GM12891 (cell line): ENCODE data around the gene KIAA1755.
"Not testable (repeated sequence)": the region's sequence is repeated elsewhere in the genome, so short reads cannot be mapped to it uniquely, and the experiment has no call there.

Experiments used
- DNase-seq: peaks from one replicate; pipeline ENCODE4 v3.0.0; 2011; ENCODE audit warnings: low spot score; ENCODE audit not compliant: insufficient read length
- FAIRE-seq: peaks from 2 replicates; lab custom pipeline; 2011; peaks lifted over from hg19 to GRCh38; lab: Jason Lieb, UNC
- PAX5 ChIP-seq: IDR thresholded peaks from 2 replicates; pipeline ENCODE4 v1.6.1; 2011; ENCODE audit warnings: low read length, moderate library complexity, mild to moderate bottlenecking; ENCODE audit not compliant: insufficient read depth, severe bottlenecking
- POLR2A ChIP-seq: IDR thresholded peaks from 2 replicates; pipeline ENCODE4 v1.6.1; 2011; ENCODE audit warnings: low read depth, low read length, control low read depth
- POLR2AphosphoS5 ChIP-seq: IDR thresholded peaks from 2 replicates; pipeline ENCODE4 v1.6.1; 2011; ENCODE audit warnings: low read depth, low read length, control low read depth
- POU2F2 ChIP-seq: IDR thresholded peaks from 2 replicates; pipeline ENCODE4 v1.6.1; 2011; ENCODE audit warnings: low read depth, mild to moderate bottlenecking, control low read depth, low read length, moderate library complexity
- SPI1 ChIP-seq: IDR thresholded peaks from 2 replicates; pipeline ENCODE4 v1.6.1; 2011; ENCODE audit warnings: low read depth, low read length, control low read depth
- TAF1 ChIP-seq: IDR thresholded peaks from 2 replicates; pipeline ENCODE4 v1.6.1; 2011; ENCODE audit warnings: low read depth, low read length, control low read depth

KIAA1755 gene

DNA sequence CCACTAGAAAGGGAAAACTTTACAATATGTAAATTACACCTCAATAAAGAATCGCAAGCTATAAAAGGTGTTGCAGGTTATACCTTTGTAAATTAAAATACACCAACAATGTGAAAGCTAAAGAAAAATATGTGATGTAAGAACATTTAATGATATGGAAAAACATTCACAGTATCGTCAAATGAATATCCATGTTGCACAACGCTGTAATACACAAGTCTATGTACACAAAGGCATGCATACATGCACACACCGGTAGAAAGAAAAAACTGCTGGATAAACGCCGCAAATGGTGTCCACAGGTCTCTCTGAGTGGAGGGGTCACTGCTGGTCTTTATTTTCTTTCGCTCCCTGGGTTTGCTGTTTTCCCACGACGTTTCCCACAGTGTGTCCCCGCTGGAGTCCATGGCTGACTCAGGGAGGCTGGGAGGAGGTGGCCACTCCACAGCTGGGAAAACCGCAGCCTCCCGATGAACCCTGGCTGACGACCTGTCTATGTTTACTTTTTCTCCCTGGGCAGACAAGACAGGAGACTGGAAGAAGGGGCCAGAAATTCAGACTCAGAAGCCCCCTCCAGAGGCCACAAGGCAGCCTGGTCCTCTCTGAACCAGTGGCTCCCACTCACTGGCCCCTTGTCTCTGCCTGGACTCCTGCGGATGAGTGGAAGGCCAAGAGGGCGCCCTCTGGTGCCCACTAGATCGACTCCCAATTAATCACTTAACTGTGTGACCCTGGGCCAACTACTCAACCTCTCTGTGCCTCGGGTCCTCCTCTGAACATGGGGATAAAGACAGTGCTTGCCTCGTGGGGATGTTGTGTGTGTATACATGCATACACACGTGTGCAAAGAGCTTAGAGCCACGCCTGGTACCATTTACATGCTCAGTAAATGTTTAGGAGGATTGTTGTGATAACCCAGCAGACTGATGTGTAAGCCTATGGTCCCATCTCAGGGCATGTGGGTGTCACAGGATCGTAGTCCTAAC lies 30.6 kb upstream of the KIAA1755 start:
- no peak for TF ChIP-seq POLR2A
- TF ChIP-seq PAX5: no peak
- no peak for TF ChIP-seq POLR2AphosphoS5
- TF ChIP-seq TAF1: no peak
- TF ChIP-seq SPI1: no peak
- TF ChIP-seq POU2F2: no peak
- no peak for FAIRE-seq
- DNase-seq: no peak

DNA sequence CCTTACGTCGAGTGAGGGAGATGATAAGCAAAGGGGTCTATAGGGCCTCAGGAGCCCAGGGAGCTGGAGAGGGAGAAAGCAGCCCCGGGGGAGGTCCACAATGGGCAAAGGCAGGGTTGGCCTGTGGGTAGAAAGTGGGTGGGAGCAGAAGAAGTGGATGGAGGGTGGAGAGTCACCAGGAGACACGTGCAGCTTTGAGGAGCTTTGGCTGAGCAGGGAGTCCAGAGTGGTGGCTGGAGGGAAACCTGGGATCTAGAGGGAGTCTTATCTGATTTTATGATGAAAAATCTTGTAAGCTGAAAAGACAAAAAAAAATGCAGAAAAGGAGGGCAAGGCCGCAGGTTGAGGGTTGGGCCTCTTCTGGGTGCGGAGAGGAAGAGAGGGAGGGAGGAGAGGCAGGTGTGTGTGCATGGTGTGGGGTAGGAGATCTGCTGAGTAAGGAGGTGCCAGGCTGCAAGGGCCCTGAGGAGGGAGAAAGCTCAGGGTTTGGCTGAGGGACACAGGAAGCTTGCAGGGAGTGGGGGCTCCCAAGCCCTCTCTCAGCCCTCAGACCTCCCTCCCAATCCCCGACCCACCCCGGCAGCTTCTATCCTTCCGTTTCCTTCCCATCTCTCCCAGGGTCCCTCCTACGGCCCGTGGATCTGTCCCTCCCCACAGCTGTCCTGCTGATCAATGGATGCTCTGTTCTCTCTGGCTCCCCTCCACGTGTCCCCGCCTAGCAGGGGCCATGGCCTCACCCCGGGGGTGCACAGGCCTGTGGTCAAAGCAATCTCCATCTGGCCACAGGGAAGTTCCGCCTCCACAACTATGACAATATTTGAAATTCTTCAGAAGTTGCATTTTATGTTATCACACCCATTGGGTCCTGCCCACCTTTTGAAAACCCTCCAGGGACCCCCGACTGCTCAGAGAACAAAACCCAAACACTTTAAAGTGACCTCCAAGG lies 26.3 kb upstream of the KIAA1755 start:
- TF ChIP-seq POLR2AphosphoS5 (no peak), SPI1 (no peak), POU2F2 (no peak), PAX5 (no peak), TAF1 (no peak), POLR2A (no peak)
- FAIRE-seq (no peak), DNase-seq (no peak)

DNA sequence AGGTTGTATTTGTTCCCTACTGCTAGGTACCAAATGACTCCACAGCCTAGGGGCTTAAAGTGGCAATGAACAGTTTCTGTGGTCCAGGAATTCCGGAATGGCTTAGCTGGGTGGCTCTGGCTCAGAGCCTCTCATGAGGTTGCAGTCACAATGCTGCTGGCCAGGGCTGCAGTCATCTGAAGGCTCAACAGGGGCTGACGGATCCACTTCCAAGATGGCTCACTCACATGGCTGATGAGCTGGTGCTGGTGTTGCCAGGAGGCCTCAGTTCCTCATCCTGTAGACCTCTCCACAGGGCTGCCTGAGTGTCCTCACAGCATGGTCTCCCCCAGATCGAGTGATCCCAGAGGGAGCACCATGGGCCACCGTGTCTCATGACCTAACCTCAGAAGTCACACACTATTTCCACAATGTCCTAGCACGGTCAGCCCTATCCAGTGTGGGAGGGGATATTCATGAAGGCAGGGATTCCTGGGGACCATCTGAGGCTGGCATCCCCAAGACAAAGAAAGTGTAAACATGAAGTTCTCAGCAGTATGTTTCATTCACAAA lies 24.4 kb upstream of the KIAA1755 start:
- no peak for TF ChIP-seq TAF1
- no peak for FAIRE-seq
- DNase-seq: no peak

DNA sequence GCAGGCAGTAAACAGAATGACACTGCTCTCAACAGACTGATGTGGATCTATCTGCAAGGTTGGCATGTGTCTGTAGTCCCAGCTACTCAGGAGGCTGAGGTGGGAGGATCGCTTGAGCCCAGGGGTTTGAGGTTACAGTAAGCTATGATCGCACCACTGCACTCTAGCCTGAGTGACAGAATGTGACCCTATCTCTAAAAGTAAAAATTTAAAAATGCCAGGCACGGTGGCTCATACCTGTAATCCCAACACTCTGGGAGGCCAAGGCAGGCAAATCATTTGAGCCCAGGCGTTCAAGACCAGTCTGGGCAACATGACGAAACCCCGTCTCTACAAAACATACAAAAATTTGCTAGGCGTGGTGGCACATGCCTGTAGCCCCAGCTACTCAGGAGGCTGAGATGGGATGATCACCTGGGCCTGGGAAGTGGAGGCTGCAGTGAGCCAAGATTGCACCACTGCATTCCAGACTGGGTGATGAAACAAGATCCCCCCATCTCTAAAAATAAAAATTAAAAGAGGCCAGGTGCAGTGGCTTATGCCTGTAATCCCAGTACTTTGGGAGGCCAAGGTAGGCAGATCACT lies 23.6 kb upstream of the KIAA1755 start:
- not testable (repeated sequence) for FAIRE-seq, DNase-seq

DNA sequence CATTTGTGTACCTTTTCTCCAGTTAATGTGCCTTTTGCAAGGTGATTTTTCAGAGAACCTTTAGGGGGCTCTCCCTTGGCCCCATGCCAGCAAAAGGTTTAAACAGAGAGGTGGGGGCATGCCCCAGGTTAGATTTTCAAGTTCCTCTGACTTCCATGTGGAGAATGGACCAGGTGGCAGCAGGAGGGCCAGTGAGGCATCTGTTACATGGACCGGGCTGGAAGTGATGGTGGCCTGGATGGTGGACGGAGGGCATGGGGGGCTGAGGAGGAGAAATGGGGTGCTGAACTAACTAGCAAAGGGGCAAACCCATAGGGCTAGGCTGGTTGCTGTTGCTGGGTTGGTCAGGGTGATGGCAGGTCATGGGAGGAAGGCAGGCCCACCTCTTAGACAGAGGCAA lies 22.7 kb upstream of the KIAA1755 start:
- no peak for DNase-seq
- no peak for FAIRE-seq
- no peak for TF ChIP-seq POLR2AphosphoS5

DNA sequence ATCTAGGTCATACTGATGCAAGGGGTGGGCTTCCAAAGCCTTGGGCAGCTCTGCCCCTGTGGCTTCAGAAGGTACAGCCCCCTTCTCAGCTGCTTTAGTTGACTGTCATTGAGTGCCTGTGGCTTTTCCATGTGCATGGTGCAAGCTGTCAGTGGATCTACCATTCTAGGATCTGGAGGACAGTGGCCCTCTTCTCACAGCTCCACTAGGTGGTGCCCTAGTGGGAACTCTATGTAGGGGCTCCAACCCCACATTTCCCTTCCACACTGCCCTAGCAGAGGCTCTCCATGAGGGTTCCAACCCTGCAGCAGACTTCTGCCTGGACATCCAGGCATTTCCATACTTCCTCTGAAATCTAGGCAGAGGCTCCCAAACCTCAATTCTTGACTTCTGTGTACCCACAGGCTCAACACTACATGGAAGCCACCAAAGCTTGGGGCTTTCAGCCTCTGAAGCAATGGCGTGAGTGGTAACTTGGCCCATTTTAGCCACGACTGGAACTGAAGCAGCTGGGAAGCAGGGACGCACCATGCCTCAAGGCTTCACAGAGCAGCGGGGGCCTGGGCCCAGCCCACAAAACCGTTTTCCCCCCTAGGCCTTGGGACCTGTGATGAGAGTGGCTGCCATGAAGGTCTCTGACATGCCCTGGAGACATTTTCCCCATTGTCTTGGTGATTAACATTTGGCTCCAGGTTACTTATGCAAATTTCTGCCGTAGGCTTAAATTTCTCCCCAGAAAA lies 20.8 kb upstream of the KIAA1755 start:
- not testable (repeated sequence) for FAIRE-seq, DNase-seq

DNA sequence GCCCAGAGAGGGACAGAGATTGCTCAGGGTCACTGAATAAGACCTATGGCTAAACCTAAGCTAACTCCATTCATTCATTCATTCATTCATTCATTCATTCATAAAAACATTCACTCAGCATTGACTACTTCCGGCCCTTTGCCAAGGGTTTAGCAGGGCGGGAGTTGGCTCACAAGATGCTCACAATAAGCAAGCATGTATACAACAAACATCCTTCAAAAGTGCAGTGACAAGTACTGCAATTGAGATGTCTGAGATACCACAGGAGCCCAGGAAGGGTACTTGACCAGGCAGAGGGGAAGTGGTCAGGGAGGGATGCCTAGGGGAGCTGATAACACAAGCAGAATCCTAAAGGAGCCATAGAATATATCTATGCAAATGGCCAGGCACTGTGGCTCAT lies 18.2 kb upstream of the KIAA1755 start:
- DNase-seq (no peak), FAIRE-seq (no peak)
- TF ChIP-seq POLR2A: no peak
- no peak for TF ChIP-seq POU2F2
- TF ChIP-seq POLR2AphosphoS5: no peak
- no peak for TF ChIP-seq TAF1

DNA sequence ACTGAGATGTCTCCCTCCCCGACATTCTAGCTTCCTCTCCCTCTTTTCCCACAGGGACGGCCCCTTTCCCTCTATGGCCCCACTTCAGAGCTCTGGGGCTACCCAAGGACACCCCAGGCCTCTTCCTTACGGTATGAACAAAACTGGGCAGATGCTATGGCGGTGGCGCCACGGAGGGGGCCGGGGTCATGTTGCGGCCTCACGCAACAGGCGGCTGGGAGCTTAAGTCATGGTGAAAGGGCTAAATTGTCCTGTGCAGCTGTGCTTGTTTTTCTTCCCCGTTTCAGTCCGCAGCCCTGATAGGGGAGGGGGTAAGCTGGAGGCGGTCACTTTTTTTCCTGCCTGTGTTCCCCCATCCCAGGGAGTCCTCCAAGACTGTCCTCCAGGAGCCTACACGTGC lies 17.6 kb upstream of the KIAA1755 start:
- FAIRE-seq: no peak
- TF ChIP-seq POU2F2 (no peak), POLR2AphosphoS5 (no peak), PAX5 (no peak), SPI1 (no peak), TAF1 (no peak), POLR2A (no peak)
- no peak for DNase-seq

DNA sequence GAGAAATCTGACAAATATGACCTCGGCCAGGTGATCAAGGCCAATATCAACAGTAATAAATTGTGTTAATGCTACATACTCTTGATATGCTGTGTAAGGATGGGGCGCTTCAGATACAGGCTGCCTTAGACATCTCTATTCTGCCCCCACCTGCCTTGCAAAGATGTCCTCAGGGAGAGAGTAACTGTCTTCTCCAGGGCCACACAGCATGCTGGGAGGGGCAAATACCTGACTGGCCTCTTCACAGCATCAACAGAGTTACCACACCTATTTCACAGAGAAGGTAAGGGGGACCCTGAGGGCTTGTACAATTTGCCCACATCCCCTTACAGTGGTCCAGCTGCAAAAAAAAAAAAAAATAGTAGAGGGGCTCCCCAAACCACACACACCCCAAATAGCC lies 17.2 kb upstream of the KIAA1755 start:
- DNase-seq: no peak
- FAIRE-seq: no peak
- no peak for TF ChIP-seq TAF1
- no peak for TF ChIP-seq POLR2AphosphoS5
- TF ChIP-seq SPI1: no peak
- TF ChIP-seq PAX5: no peak
- TF ChIP-seq POU2F2: no peak
- no peak for TF ChIP-seq POLR2A

DNA sequence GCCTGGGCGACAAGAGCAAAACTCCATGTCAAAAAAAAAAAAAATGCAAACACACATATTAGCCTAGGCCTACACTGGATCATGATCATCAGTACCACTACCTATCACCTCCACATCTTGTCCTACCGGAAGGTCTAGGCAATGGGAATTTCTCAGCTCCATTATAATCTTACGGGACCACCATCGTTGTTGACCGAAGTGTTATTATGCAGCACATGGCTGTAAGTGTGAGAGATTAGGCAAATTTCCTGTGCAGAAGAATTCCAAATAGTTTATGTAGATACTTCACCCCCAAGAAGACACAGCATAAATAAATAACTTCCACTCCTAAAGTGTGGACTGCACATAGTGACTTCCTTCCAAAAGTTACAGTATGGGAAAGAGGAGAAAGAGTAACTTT lies 16.8 kb upstream of the KIAA1755 start:
- no peak for TF ChIP-seq POLR2AphosphoS5
- no peak for TF ChIP-seq POLR2A
- TF ChIP-seq POU2F2: no peak
- no peak for TF ChIP-seq PAX5
- TF ChIP-seq SPI1: no peak
- TF ChIP-seq TAF1: no peak
- FAIRE-seq (no peak), DNase-seq (no peak)
